Measurements from ENCODE around the gene OSBPL1A.

Gene OSBPL1A

GRCh38 chr18:24262087-24262486 is 135.5 kb downstream of the OSBPL1A start:
- ChIA-PET POLR2A (interaction anchor here (1.3 to 1.5 kb wide), 2 partner anchors 9 to 123 kb away, joined by 4 to 5 read pairs; partner anchors contain the start of gene CABYR), CTCF (interaction anchor here (1.1 kb wide), 1 partner anchor 85 kb away, joined by 5 read pairs; no protein-coding TSS in a partner anchor)
- no peak for TF ChIP-seq SP1 (IDR thresholded peaks at IDR 0.05)
- no peak for TF ChIP-seq LEF1 (IDR thresholded peaks at IDR 0.05; ENCODE audit: borderline replicate concordance)
- TF ChIP-seq SUZ12 (IDR thresholded peaks at IDR 0.05) = no peak
- no peak for TF ChIP-seq FOXK2 (IDR thresholded peaks at IDR 0.05)
- DNase-seq (ENCODE audit: extremely low spot score) = no peak

DNA sequence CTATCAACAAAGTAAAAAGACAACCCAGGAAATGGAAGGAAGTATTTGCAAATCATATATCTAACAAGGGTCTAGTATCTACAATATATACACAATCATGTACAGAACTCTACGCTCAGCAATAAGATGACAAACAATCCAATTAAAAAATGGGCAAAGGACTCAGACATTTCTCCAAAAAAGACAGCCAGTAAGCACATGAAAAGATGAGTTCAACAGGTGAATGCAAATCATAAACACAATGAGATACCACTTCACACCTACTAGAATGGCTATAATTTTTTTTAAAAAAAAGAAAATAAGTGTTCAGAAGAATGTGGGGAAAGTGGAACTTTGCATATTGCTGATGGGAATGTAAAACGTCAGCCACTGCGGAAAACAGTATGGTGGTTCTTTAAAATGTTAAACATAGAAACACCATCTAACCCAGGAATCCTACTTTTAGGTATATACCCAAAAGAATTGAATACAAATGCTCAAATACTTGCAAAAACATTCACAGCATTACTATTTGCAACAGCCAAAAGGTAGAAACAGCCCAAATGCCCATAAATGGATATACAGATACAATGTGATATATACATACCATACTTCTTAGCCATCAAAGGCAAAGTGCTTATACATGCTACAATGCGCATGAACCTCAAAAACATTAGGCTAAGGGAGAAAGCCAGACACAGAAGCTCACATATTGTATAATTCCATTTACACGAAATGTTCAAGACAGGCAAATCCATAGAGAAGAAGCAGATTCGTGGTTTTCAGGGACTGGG is 137.6 kb downstream of the OSBPL1A start:
- POLR2A ChIA-PET = no interaction called here
- CTCF ChIA-PET = interaction anchor here (0.7 to 1.4 kb wide), 2 partner anchors 83 to 174 kb away, joined by 3 to 7 read pairs; no protein-coding TSS in a partner anchor
- TF ChIP-seq SP1 (IDR thresholded peaks at IDR 0.05) (no peak), HDGF (IDR thresholded peaks at IDR 0.05; ENCODE audit: borderline replicate concordance) (no peak), ZNF384 (IDR thresholded peaks at IDR 0.05) (no peak), NFRKB (IDR thresholded peaks at IDR 0.05) (no peak), L3MBTL2 (conservative IDR thresholded peaks at IDR 0.05) (no peak), ARNT (IDR thresholded peaks at IDR 0.05) (no peak), ELF4 (IDR thresholded peaks at IDR 0.05) (no peak), SUZ12 (IDR thresholded peaks at IDR 0.05) (no peak), TARDBP (IDR thresholded peaks at IDR 0.05) (no peak), FOXK2 (IDR thresholded peaks at IDR 0.05) (no peak), BHLHE40 (IDR thresholded peaks at IDR 0.05; ENCODE audit: borderline replicate concordance) (no peak), LEF1 (IDR thresholded peaks at IDR 0.05; ENCODE audit: borderline replicate concordance) (no peak), FOXM1 (IDR thresholded peaks at IDR 0.05; ENCODE audit: borderline replicate concordance) (no peak), CTBP1 (IDR thresholded peaks at IDR 0.05; ENCODE audit: borderline replicate concordance) (no peak), FOXA1 (IDR thresholded peaks at IDR 0.05) (no peak)
- TF ChIP-seq, protein P1, sequence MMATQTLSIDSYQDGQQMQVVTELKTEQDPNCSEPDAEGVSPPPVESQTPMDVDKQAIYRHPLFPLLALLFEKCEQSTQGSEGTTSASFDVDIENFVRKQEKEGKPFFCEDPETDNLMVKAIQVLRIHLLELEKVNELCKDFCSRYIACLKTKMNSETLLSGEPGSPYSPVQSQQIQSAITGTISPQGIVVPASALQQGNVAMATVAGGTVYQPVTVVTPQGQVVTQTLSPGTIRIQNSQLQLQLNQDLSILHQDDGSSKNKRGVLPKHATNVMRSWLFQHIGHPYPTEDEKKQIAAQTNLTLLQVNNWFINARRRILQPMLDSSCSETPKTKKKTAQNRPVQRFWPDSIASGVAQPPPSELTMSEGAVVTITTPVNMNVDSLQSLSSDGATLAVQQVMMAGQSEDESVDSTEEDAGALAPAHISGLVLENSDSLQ (IDR thresholded peaks at IDR 0.05) = no peak
- DNase-seq (ENCODE audit: extremely low spot score) = no peak

DNA sequence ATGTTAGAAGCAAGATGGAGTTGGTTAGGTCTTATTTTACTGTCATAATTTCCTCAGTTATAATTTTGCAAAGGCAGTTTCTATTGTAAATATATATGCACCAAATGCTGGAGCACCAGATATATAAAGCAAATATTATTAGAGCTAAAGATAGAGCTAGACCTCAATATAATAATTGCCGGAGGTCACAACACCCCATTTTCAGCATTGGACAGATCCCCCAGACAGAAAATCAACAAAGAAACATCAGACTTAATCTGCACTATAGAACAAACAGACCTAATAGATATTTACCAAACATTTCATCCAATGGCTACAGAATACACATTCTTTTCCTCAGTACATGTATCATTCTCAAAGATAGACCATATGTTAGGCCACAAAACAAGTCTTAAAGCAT is 143.6 kb downstream of the OSBPL1A start:
- POLR2A ChIA-PET = no interaction called here
- CTCF ChIA-PET = no interaction called here
- no peak for DNase-seq (ENCODE audit: extremely low spot score)
- no peak for TF ChIP-seq SP1 (IDR thresholded peaks at IDR 0.05)
- no peak for TF ChIP-seq CTBP1 (IDR thresholded peaks at IDR 0.05; ENCODE audit: borderline replicate concordance)
- no peak for TF ChIP-seq HDGF (IDR thresholded peaks at IDR 0.05; ENCODE audit: borderline replicate concordance)
- TF ChIP-seq BHLHE40 (IDR thresholded peaks at IDR 0.05; ENCODE audit: borderline replicate concordance) = no peak
- TF ChIP-seq, protein P1 (IDR thresholded peaks at IDR 0.05) = no peak
- TF ChIP-seq LEF1 (IDR thresholded peaks at IDR 0.05; ENCODE audit: borderline replicate concordance) = no peak
- no peak for TF ChIP-seq L3MBTL2 (conservative IDR thresholded peaks at IDR 0.05)
- TF ChIP-seq ZNF384 (IDR thresholded peaks at IDR 0.05) = no peak
- no peak for TF ChIP-seq FOXA1 (IDR thresholded peaks at IDR 0.05)
- no peak for TF ChIP-seq FOXK2 (IDR thresholded peaks at IDR 0.05)
- no peak for TF ChIP-seq ELF4 (IDR thresholded peaks at IDR 0.05)
- TF ChIP-seq ARNT (IDR thresholded peaks at IDR 0.05) = no peak
- no peak for TF ChIP-seq SUZ12 (IDR thresholded peaks at IDR 0.05)

DNA sequence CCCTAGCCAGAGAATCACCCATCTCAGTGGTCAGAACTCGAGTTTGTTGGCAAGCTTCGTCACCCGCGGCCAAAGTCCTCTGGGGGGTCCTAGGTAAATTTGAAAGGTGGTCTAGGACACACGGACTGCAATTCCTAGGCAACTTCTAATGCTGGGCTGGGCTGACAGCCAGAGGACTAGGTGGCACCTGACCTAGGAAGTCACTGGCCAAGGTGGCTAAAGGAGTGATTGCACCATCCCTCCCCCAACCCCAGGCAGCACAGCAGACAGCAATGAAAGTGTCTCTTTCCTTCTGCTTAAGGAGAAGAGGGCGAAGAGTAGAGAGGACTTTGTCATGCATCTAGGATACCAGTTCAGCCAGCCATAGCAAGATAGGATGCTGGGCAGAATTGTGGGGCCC is 147.9 kb downstream of the OSBPL1A start:
- POLR2A ChIA-PET = no interaction called here
- CTCF ChIA-PET = no interaction called here
- TF ChIP-seq TARDBP (IDR thresholded peaks at IDR 0.05) = no peak
- TF ChIP-seq ELF4 (IDR thresholded peaks at IDR 0.05) = no peak
- DNase-seq (ENCODE audit: extremely low spot score) = no peak

DNA sequence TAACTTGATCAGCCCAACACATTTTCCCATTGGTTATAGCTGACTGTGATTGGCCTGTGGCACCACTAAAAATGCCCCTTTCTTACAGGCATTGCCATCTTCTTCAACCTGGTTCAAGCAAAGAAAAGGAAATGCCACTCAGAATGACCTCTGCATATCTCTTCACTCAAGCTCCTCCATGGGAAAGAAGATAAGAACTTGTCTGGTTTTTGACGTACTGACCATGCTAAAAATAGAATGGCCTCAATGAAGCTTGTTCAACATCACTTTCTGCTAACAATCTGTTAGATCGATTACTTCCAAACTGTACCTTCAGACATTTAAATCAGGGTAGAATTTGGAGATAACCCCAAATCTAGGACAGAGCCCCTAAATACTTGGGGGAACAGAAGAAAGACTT is 149.3 kb downstream of the OSBPL1A start:
- CTCF ChIA-PET = no interaction called here
- TF ChIP-seq LEF1 (IDR thresholded peaks at IDR 0.05; ENCODE audit: borderline replicate concordance) (no peak), CTBP1 (IDR thresholded peaks at IDR 0.05; ENCODE audit: borderline replicate concordance) (no peak), FOXK2 (IDR thresholded peaks at IDR 0.05) (no peak), L3MBTL2 (conservative IDR thresholded peaks at IDR 0.05) (no peak)
- no peak for DNase-seq (ENCODE audit: extremely low spot score)
- POLR2A ChIA-PET = no interaction called here

DNA sequence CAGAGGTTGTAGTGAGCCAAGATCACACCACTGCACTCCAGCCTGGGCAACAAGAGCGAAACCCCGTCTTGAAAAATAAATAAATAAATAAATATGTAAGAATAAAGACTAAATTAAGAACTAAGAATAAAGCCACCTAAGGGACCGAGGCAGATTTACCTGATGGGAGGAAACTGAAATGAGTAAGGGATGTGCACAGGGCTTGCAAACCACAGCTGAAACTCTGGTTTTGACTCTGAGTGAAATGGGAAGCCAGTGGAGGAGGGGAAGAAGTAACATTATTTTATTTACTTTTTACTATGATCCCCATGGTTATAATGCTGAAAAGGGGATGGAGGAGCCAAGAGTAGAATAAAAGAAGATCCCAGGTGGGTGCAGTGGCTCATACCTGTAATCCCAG is 151.5 kb downstream of the OSBPL1A start:
- POLR2A ChIA-PET = no interaction called here

DNA sequence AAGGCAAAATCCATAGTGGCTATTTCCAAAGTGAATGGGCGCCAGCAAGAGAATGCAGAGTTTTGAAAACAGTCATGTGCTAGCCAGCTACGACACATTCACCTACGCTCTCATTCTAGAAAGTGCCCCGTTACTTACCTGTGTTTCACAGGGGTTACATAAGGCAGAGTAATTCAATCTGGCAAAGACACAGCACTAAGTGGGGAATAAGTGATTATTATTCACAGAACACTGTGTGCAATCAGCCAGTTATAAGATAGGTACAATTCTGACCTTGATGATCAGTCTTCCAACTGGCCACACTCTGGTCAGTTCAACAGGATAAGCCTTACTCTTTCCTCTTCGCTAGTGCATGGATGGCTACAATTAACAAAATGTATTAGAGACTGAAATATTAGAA is 152.9 kb downstream of the OSBPL1A start:
- ChIA-PET CTCF (no interaction called here), POLR2A (interaction anchor here (1.2 kb wide), 1 partner anchor 106 kb away, joined by 3 read pairs; the partner anchor contains the start of gene CABYR)
- DNase-seq (ENCODE audit: extremely low spot score) = no peak
- no peak for TF ChIP-seq FOXM1 (IDR thresholded peaks at IDR 0.05; ENCODE audit: borderline replicate concordance)
- TF ChIP-seq LEF1 (IDR thresholded peaks at IDR 0.05; ENCODE audit: borderline replicate concordance) = no peak
- no peak for TF ChIP-seq SUZ12 (IDR thresholded peaks at IDR 0.05)
- no peak for TF ChIP-seq ZNF384 (IDR thresholded peaks at IDR 0.05)
- TF ChIP-seq CTBP1 (IDR thresholded peaks at IDR 0.05; ENCODE audit: borderline replicate concordance) = no peak
- TF ChIP-seq ELF4 (IDR thresholded peaks at IDR 0.05) = no peak
- TF ChIP-seq L3MBTL2 (conservative IDR thresholded peaks at IDR 0.05) = no peak
- no peak for TF ChIP-seq HDGF (IDR thresholded peaks at IDR 0.05; ENCODE audit: borderline replicate concordance)
- TF ChIP-seq TARDBP (IDR thresholded peaks at IDR 0.05) = no peak
- TF ChIP-seq, protein P1 (IDR thresholded peaks at IDR 0.05) = no peak
- no peak for TF ChIP-seq ARNT (IDR thresholded peaks at IDR 0.05)
- TF ChIP-seq NFRKB (IDR thresholded peaks at IDR 0.05) = no peak
- TF ChIP-seq BHLHE40 (IDR thresholded peaks at IDR 0.05; ENCODE audit: borderline replicate concordance) = no peak
- TF ChIP-seq SP1 (IDR thresholded peaks at IDR 0.05) = no peak
- no peak for TF ChIP-seq FOXA1 (IDR thresholded peaks at IDR 0.05)
- no peak for TF ChIP-seq FOXK2 (IDR thresholded peaks at IDR 0.05)

More for the DNA sequence above, 151.5 kb downstream of the OSBPL1A start:
- CTCF ChIA-PET = no interaction called here
- no peak for DNase-seq (ENCODE audit: extremely low spot score)
- TF ChIP-seq BHLHE40 (IDR thresholded peaks at IDR 0.05; ENCODE audit: borderline replicate concordance) (no peak), ELF4 (IDR thresholded peaks at IDR 0.05) (no peak), SP1 (IDR thresholded peaks at IDR 0.05) (no peak), ARNT (IDR thresholded peaks at IDR 0.05) (no peak), FOXK2 (IDR thresholded peaks at IDR 0.05) (no peak)
